ENCODE data around the gene HLA-DMA.
A peak's percentile ranks its signal among the peaks of the same experiment; 100 is the strongest.

The HLA-DMA gene

DNA sequence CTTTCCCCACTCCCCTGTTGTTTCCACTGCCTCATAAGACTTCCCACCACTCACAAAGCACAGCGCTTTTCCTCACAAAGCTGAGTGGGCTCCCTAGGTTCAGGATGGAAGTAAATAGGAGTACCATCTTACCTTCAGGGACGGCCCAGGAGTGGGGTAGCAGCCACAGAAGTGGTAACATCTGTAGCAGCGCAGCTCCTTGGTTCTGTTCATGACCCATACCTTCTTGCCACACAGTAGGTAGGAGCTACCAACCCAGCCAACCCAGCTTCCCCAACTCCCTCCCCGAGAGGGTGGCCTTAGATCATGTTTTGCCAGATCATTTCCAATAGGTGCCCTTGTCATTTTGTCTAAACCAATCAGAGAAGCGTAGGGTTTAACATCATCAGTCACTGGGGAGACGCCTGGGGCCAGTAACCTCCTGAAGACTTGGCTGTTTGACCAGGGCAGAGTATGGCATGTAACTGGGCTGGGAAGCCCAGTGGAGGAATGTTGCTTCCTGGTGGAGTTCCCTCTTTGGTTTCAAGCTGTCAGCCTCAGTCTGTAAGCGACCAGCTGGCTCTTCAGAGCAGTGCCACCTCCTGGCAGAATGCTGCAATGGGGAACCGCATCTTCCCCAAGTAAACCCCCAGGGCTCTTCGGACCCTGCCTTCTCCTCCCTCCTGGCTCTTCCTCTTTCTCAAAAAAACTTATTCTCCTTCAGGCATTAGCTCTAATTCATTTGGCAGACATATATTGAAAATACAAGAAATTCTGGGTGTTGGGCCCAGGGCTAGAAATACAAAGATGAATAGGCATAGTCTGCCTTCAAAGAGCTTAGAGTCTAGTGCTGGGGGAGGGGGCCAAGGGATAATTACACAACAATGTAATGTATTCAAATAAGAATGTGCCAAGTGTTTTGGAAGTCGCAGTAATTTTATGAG is at the start of gene HLA-DMA:
Gene HLA-DMA, minus strand, starts transcription at position 281 of the 923 bp plus-strand sequence. Its CDS starts 61 bp downstream, at position 220.
- peak; percentile 92 for DNase-seq (ENCODE audit: low read depth)

- no peak for DNase-seq (ENCODE audit: low read depth)
These were observed 48.8 kb upstream of the HLA-DMA start for GRCh38 chr6:33001685-33002084.

GRCh38 chr6:33000055-33000454 is 47.2 kb upstream of the HLA-DMA start:
- no peak for DNase-seq (ENCODE audit: low read depth)

- no peak for DNase-seq (ENCODE audit: low read depth)
These were observed 42.6 kb upstream of the HLA-DMA start for GRCh38 chr6:32995448-32995847.

DNA sequence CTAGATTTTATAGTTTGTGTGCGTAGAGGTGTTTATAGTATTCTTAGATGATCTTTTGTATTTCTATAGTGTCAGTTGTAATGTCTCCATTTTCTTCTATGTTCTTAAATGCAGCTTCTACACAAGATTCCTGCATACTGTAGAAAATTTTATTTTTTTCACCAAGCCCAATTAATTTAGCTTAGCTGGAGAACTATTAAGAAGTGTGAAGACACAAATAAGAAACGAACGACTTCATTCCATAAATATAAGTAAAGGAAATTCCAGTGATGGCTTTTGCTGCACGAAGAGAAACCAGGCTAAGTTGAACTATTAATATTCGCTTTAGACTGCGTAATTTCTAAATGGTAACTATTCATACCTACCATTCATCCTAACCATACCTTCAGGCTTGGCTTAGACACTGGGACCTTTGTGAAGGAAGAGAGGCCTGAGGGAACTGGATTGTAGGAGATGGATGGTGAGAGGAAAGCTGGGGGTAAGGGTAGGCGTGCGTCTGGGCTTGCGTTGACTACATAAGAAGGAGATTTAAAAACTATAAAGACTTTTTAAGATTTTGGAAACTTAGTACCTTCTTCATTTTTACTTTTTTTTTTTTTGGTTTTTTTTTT is 40.6 kb upstream of the HLA-DMA start:
- no peak for DNase-seq (ENCODE audit: low read depth)

GRCh38 chr6:32991972-32992371 is 39.1 kb upstream of the HLA-DMA start:
- DNase-seq (ENCODE audit: low read depth), result no peak

- no peak for DNase-seq (ENCODE audit: low read depth)
These were observed 36.5 kb upstream of the HLA-DMA start for GRCh38 chr6:32989368-32989767.

DNA sequence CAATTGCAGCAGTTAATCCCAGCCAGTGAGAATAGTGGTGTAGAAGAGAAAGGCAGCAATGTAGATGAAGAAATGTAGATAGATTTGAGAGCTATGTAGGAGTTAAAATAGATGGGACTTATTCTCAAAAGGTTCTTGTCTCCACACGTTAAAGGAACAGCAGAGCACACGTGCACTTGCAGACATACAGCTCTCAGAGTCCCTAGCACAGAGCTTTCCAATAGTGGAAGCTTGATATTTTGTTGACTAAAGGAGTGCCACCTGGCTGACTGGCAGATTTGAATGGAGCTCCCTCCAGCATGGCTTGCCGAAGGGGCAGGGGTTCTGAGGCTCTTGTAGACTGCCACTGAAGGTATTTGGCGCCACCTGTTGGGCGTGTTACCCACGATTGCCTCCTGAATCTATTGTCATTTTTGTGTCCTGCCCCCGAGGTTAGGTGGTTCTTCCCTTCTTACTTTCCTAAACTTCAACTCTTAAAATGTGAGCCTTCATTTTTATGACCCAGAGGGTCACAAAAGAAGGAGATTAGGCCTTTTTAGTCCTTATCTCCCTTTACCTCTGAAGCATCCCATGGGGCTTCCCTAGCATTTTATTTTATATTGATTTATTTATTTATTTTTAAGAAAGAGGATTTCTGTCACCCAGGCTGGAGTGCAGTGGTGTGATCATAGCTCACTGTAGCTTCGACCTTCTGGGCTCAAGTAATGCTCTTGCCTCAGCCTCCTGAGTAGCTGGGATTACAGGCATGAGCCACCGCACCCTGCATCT is 31.9 kb upstream of the HLA-DMA start:
- DNase-seq (ENCODE audit: low read depth), result peak; percentile 73

DNA sequence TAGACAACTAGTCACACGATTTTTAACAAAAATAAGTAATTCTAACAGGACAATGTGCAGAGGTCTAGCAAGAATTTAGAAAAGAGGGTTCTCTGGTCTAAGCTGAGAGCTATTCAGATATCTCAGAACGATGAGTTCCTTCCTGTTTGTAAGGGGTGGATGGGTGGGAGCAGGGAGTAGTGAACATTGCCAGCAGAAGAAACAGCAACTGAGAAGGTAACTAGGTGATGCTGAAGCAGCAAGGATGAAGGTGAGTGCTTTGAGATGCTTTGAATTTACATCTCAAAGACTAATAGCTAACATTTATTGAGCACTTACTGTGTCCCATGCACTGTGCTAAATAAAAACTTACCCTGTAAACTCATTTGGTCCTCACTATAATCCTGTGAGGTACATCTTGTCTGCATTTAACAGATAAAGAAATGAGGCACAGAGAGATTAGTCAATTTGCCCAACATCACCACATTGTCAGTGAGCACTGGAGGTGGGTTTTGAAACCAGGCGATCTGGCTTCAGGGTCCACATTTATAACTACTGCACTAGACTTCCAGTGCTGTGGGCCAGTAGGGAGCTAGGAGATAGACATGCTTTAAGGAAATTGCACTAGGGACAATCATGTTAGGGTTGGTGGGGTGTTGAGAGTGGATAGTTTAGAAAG is 31.2 kb upstream of the HLA-DMA start:
- DNase-seq (ENCODE audit: low read depth), result no peak

GRCh38 chr6:32983493-32983848 is 30.6 kb upstream of the HLA-DMA start:
- no peak for DNase-seq (ENCODE audit: low read depth)

GRCh38 chr6:32982702-32983492 is 30.0 kb upstream of the HLA-DMA start:
- DNase-seq (ENCODE audit: low read depth), result no peak

DNA sequence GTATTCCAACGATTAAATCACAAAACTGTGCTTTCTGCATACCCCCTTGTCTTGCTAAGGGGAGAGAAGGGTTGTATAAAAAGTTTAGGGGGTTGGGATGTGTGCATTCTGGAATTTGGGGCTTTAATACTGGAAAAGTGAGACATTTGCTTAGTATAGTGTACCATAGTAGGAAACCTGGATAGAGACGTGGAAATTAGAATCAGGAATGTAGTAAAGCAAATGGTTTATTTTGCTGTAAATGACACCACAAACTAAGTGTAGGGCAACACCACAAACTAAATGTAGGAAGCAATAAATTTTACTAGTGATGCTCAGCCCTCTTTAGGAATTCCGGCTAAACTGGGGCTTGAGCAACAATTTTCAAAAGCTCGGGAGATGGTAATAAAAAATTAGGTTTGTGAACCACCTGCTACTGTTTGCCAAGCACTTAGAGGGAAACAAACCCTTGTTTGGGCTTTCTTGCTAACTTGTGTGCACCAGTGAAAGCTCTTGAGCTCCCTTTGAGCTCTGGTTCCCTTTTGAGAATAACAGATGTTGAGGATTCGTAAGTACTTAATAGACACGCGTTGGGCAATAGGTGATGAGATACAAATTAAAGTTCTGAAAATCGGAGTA is 29.3 kb upstream of the HLA-DMA start:
- DNase-seq (ENCODE audit: low read depth), result no peak

GRCh38 chr6:32980488-32981038 is 27.7 kb upstream of the HLA-DMA start:
- no peak for DNase-seq (ENCODE audit: low read depth)

- DNase-seq (ENCODE audit: low read depth), result no peak
These were observed 27.0 kb upstream of the HLA-DMA start for GRCh38 chr6:32979720-32980487.

GRCh38 chr6:32977953-32978324 is 25.0 kb upstream of the HLA-DMA start:
- DNase-seq (ENCODE audit: low read depth), result no peak

DNA sequence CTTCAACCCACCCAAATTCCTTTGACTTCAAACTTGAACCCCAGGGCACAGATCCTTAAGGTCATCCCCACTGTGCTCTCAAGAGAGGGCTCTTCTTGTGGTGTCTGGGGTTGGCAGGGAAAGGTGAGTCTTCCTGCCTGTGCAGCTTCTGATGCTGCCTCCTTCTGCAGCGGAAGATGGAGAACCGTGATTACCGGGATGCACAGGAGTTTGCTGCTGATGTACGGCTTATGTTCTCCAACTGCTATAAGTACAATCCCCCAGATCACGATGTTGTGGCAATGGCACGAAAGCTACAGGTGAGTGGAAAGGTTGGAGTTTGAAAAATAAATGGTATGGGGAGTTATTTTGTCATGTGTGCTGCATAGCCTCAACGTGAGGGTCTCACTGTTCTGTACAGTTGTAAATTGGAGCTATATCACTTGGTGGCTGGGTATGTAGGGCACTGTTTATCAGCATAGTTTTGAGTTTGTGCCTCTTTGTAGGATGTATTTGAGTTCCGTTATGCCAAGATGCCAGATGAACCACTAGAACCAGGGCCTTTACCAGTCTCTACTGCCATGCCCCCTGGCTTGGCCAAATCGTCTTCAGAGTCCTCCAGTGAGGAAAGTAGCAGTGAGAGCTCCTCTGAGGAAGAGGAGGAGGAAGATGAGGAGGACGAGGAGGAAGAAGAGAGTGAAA is 24.5 kb upstream of the HLA-DMA start:
- no peak for DNase-seq (ENCODE audit: low read depth)

DNA sequence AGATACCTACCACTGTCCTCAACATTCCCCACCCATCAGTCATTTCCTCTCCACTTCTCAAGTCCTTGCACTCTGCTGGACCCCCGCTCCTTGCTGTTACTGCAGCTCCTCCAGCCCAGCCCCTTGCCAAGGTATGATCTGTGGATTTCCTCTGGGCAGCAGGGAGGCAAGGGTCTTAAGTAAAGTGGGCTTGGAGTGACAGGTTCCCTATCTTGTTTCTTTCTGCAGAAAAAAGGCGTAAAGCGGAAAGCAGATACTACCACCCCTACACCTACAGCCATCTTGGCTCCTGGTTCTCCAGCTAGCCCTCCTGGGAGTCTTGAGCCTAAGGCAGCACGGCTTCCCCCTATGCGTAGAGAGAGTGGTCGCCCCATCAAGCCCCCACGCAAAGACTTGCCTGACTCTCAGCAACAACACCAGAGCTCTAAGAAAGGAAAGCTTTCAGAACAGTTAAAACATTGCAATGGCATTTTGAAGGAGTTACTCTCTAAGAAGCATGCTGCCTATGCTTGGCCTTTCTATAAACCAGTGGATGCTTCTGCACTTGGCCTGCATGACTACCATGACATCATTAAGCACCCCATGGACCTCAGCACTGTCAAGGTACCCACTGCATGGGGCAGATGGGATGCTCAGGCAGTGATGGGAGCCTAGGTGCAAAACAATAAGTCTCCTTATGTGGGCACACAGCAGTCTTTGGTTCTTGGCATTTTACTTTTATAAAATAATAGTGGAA is 23.6 kb upstream of the HLA-DMA start:
- DNase-seq (ENCODE audit: low read depth), result no peak

DNA sequence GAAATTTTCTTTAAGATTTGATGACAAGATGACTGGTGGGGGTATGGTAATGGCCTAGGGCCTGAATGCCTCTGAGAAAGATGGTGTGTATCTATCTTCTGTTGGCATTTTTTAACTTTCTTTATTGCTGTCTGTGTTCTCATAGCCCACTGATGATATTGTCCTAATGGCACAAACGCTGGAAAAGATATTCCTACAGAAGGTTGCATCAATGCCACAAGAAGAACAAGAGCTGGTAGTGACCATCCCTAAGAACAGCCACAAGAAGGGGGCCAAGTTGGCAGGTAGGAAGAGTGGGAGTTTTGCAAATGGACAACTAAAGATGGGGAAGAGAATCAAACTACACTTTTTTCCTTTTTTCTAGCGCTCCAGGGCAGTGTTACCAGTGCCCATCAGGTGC is 23.0 kb upstream of the HLA-DMA start:
- no peak for DNase-seq (ENCODE audit: low read depth)

Measured in amniotic epithelial cell (primary cell).